Measurements from ENCODE around the gene NEK7.
"Not testable (repeated sequence)": the region's sequence is repeated elsewhere in the genome, so short reads cannot be mapped to it uniquely, and the experiment has no call there.

Gene NEK7

GRCh38 chr1:198171667-198172540 is 15.1 kb downstream of the NEK7 start:
- no peak for DNase-seq (ENCODE audit: low read depth in 3 of 3)

DNA sequence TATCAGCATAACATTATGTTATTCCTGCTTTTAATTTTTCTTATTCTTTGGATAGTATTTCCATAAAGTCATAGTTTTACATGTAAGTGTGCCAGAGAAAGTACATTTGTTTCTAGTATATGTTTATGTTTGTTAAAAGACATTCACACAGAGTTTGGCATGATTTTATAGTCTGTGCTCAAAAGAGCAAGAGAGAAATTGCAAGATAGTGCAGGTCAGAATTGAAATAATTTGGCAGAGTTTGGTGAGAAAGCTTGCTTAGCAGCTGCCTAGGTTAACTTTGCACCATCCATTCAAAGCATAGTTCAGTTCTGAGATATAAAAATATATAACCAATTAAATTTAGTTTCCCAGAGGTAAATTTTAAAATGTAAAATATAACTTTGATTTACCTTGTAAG is 17.0 kb downstream of the NEK7 start:
- DNase-seq (ENCODE audit: low read depth in 3 of 3): no peak

DNA sequence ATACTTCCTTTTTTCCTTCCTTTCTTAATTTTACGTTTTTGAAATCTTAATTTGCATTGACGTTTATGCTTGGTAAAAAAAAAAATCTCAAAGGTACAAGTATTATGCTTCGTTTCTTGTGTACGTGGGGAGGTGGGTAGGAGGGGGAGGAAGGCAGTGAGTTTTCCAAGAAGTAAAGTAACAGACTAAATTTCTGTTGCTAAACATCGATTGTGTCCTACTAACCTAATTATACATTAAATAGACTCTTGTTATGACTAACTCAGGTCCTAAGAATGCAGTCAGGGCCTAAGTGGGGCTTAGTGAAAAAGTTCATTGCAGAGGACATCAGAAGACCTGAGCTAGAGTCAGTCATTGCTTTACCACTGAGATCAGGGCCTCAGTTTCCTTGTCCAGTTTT is 17.5 kb downstream of the NEK7 start:
- DNase-seq (ENCODE audit: low read depth in 3 of 3): no peak

GRCh38 chr1:198175423-198176170 is 18.8 kb downstream of the NEK7 start:
- no peak for DNase-seq (ENCODE audit: low read depth in 3 of 3)

- DNase-seq (ENCODE audit: low read depth in 3 of 3): no peak
These were observed 19.4 kb downstream of the NEK7 start for GRCh38 chr1:198176179-198176578.

- no peak for DNase-seq (ENCODE audit: low read depth in 3 of 3)
These were observed 20.7 kb downstream of the NEK7 start for GRCh38 chr1:198177546-198177945.

- DNase-seq (ENCODE audit: low read depth in 3 of 3): no peak
These were observed 21.8 kb downstream of the NEK7 start for GRCh38 chr1:198178615-198179014.

DNA sequence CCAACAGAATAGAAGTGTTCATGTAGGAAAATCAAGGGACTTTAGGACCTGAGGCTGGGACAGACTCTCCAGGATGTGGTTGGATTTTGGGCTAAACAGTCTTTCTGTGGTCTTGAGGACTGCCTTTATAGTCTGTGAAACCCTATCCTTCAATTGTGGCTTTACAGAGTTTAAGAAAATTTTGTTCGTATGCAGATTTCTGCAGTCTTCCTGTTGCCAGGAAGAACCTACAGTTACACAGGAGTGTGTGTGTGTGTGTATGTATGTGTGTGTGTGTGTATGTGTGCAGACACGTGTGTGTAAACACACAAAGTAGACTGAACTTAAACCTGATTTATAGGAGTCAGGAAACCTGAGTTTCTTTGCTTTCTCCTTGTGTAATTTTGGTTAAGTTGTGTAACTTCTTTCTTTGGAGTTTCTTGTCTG is 22.8 kb downstream of the NEK7 start:
- no peak for DNase-seq (ENCODE audit: low read depth in 3 of 3)

GRCh38 chr1:198183605-198184004 is 26.8 kb downstream of the NEK7 start:
- no peak for DNase-seq (ENCODE audit: low read depth in 3 of 3)

DNA sequence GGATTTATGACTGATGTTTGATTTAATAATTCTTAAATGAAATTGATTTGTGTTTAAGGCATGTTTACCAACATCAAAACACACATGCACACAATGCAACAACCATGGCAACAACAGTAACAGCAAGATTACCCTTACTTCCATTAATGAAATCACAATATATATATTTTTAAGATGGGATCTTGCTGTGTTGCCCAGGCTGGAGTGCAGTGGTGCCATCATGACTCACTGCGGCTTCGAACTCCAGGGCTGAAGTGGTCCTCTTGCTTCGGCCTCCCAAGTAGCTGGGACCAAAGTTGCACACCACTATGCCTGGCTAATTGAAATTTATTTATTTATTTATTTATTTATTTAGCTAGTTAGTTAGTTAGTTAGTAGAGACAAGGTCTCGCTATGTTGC is 27.7 kb downstream of the NEK7 start:
- no peak for DNase-seq (ENCODE audit: low read depth in 3 of 3)

DNA sequence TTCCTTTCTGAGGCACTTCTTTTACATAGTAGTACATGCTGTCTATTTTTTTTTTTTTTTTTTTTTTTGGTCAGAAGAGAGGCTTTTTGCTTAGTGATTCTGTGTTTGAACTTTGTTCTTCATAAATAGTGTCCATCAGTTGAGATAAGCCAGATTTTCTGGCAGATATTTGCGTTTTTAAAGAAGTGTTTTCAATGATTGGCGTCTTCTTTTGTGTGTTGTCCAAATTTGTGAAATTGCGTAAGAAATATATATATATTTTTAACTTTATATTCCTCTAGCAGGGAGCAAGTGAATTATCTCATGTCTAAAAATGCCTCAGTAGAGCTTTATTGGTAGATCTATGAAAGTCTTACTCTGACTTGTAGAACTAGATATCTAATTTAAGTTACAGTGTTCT is 28.3 kb downstream of the NEK7 start:
- DNase-seq (ENCODE audit: low read depth in 3 of 3): no peak

GRCh38 chr1:198185759-198186158 is 29.0 kb downstream of the NEK7 start:
- no peak for DNase-seq (ENCODE audit: low read depth in 3 of 3)

GRCh38 chr1:198186916-198187580 is 30.2 kb downstream of the NEK7 start:
- no peak for DNase-seq (ENCODE audit: low read depth in 3 of 3)

GRCh38 chr1:198187973-198188588 is 31.3 kb downstream of the NEK7 start:
- DNase-seq (ENCODE audit: low read depth in 3 of 3): no peak

DNA sequence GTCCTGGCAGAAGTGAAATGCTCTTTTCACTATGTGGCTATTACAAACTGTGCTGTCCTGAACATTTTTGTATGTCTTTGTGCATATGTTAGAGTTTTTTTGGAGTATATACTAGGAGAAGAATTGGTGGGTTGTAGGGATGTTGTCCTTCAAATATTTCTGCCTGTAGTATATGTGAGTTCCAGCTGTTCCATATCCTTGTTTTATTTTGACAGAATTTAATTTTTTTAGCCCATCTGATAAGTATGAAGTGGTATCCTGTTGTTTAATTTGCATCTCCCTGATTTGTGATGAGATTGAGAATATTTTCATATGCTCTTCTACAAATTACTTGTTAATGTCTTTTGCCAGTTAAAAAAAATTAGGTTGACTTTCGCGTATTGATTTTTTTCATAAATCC is 34.3 kb downstream of the NEK7 start:
- DNase-seq (ENCODE audit: low read depth in 3 of 3): no peak

- DNase-seq (ENCODE audit: low read depth in 3 of 3): not testable (repeated sequence)
These were observed 37.1 kb downstream of the NEK7 start for GRCh38 chr1:198193871-198194270.

DNA sequence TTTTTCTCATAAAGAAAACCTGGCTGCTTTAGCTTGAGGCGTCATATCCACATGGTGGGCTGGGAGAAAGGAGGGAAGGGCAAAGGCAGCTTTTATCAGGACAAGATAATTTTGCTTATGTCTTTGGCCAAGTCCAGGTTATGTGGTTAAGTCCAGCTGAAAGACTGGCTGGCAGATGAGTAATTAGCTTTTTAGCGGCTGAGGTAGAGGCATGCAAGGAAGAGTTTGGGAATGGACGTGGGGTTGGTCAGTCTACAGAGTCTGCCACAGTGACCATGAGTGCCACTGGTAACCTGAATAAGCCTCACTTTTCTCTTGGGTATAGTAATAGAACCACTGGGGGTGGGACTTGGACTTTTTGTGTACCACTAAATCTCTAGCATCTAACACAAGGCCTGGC is 39.8 kb downstream of the NEK7 start:
- no peak for DNase-seq (ENCODE audit: low read depth in 3 of 3)

DNA sequence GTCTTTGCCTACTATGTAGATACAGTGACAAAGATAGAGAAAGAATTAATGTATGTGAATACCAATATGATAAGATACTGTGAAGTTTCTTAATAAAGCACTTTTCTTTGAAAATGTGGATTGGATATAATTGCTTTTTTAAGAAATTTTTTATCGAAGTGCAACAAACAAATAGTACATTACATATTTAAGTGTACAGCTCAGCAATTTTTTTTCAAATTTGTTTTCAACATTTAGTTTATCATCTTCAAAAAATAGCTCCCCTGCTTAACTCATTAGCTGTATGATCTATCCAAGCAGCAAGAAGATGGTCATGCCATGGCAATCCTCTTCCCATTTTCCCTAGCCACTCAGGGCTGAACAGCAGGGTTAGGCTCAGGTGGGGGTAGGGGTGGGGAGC is 40.5 kb downstream of the NEK7 start:
- DNase-seq (ENCODE audit: low read depth in 3 of 3): no peak

DNA sequence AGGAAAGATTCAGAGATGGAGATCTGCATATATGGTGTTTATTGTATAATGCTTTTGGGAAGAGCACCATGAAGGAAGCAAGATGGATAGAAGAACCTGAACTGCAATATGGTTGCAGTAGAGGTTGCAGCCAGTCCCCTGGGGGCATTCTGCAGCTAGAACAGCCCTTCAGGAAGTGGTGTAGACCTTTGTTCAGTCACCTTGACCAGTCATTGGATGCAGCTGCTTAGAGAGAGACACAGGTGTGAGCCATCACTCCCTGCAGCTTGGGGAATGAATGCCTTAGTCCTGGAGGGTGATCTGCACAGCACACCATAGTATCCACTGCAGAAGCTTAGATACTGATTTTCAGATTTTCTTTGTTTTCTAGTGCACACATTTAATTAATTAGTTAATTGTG is 42.3 kb downstream of the NEK7 start:
- no peak for DNase-seq (ENCODE audit: low read depth in 3 of 3)

- DNase-seq (ENCODE audit: low read depth in 3 of 3): peak in 2 of 3 donors; percentile 39 to 44
These were observed 45.4 kb downstream of the NEK7 start for GRCh38 chr1:198201956-198202784.

- no peak for DNase-seq (ENCODE audit: low read depth in 3 of 3)
These were observed 46.6 kb downstream of the NEK7 start for GRCh38 chr1:198203434-198203833.

Measured in stimulated activated CD4-positive, alpha-beta T cell treated with anti-CD3 and anti-CD28 coated beads, TNF-alpha, amount 100 ng/mL, for 48 hours (primary cell).